ENCODE data around the gene CAGE1. TPM values are rescaled to one million over a fixed set of nuclear protein-coding genes. Genes with fewer than 3 reads are reported as not detected.

Gene CAGE1
- total RNA-seq, 4 donors from 2014 or later, result not detected

- Histone ChIP-seq H3K4me1 (no peaks in the 10 kb centered on the region), H3K4me3 (no peak overlapping the region), H3K9me3 (no peaks in the 10 kb centered on the region), H3K27ac (no peak overlapping the region), H3K27me3 (no peaks in the 10 kb centered on the region), H3K36me3 (peaks cover 0 to 17% of the 10 kb centered on the region in 2 donors)
- intact Hi-C loops (cut with DNase I; ENCODE audit: low total_unique reads), result no loop called here
- in situ Hi-C loops (cut with MboI; ENCODE audit: low sequenced_read_pairs in 4 of 4), result loop anchor here in 2 of 4 donors (25.0 kb wide), 1 partner anchor 330 kb away; no protein-coding TSS in a partner anchor
- TF ChIP-seq POLR2A (IDR thresholded peaks at IDR 0.05), result no peak
- TF ChIP-seq, protein P1, sequence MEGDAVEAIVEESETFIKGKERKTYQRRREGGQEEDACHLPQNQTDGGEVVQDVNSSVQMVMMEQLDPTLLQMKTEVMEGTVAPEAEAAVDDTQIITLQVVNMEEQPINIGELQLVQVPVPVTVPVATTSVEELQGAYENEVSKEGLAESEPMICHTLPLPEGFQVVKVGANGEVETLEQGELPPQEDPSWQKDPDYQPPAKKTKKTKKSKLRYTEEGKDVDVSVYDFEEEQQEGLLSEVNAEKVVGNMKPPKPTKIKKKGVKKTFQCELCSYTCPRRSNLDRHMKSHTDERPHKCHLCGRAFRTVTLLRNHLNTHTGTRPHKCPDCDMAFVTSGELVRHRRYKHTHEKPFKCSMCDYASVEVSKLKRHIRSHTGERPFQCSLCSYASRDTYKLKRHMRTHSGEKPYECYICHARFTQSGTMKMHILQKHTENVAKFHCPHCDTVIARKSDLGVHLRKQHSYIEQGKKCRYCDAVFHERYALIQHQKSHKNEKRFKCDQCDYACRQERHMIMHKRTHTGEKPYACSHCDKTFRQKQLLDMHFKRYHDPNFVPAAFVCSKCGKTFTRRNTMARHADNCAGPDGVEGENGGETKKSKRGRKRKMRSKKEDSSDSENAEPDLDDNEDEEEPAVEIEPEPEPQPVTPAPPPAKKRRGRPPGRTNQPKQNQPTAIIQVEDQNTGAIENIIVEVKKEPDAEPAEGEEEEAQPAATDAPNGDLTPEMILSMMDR (IDR thresholded peaks at IDR 0.05 in 4 of 5, conservative IDR thresholded peaks at IDR 0.05 in 1 of 5), result no peak
- DNase-seq (no peak), ATAC-seq (no peak)
These were observed 107.2 kb downstream of the CAGE1 start for GRCh38 chr6:7282097-7282906.

Other genes starting within 250 kb of the CAGE1 start
- 10 to 100 TPM; 11.8 to 36.8 (median 18.6) TPM for gene SSR1, start 76.5 kb downstream of the CAGE1 start, total RNA-seq
- gene RIOK1, start 66 bp upstream of the CAGE1 start, total RNA-seq, result 10 to 100 TPM; 13.6 to 22.6 (median 14.3) TPM
- gene DSP, start 151.9 kb upstream of the CAGE1 start, total RNA-seq, result 1 to 10 TPM in 1 of 4 donors, under 1 TPM in 3; 0.31 to 1.1 (median 0.65) TPM
- gene SNRNP48, start 200.5 kb upstream of the CAGE1 start, total RNA-seq, result 10 to 100 TPM; 14.3 to 16.6 (median 15.3) TPM